WERI-Rb-1 (cell line): ENCODE results near the gene PPM1G.

ENCODE experiments used
- DNase-seq: peaks from one replicate; pipeline ENCODE4 v3.0.0-alpha.2; 2020
- H3K27ac ChIP-seq: fragments of 250-450 bp; sonication (Bioruptor Pico); 2 replicates; pipeline ENCODE4 v1.5.1; 2020; ENCODE audit warnings: mild to moderate bottlenecking, moderate library complexity
- H3K27me3 ChIP-seq: fragments of 250-450 bp; sonication (Bioruptor Pico); 2 replicates; pipeline ENCODE4 v1.5.1; 2021; ENCODE audit warnings: mild to moderate bottlenecking, low read depth, moderate library complexity; ENCODE audit not compliant: insufficient read depth, severe bottlenecking
- H3K36me3 ChIP-seq: fragments of 250-450 bp; sonication (Bioruptor Pico); 2 replicates; pipeline ENCODE4 v1.5.1; 2020; ENCODE audit warnings: mild to moderate bottlenecking, moderate library complexity
- H3K4me3 ChIP-seq: 2 replicates; pipeline ENCODE4 v1.5.1; 2011; ENCODE audit warnings: low read depth, mild to moderate bottlenecking, control low read depth, low read length
- H3K9me3 ChIP-seq: fragments of 250-450 bp; sonication (Bioruptor Pico); 2 replicates; pipeline ENCODE4 v1.5.1; 2021; ENCODE audit warnings: mild to moderate bottlenecking, moderate library complexity; ENCODE audit not compliant: severe bottlenecking
- CTCF ChIP-seq: IDR thresholded peaks from 2 replicates; pipeline ENCODE4 v1.5.1; 2011; ENCODE audit warnings: low read depth, mild to moderate bottlenecking, control low read depth, inconsistent platforms, low read length

Gene PPM1G

DNA sequence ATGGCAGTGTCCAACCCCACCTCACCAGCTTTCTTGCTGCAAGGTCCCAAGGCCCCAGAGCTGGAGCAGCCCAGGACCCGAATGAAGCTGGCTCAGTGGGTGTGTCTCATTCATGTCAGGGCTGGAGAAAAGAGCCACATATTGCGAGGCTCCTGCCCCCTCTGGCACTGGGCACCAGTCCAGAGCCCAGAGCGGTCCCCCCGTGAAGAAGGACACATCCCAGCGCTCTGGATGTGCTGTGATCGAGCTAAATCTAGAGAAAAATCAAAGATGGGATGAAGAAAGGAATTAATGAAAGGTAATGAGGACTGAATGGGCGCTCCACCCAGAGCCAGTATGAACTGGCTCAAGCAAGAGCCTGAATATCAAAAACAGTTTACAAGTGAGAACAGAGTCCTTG is 73.2 kb downstream of the PPM1G start:
- H3K27me3 ChIP-seq, result no peaks in the 10 kb centered on the region
- no peak for TF ChIP-seq CTCF
- no peak overlapping the region for H3K4me3 ChIP-seq
- no peaks in the 10 kb centered on the region for H3K9me3 ChIP-seq
- peaks cover 95% of the 10 kb centered on the region for H3K36me3 ChIP-seq
- DNase-seq, result no peak
- H3K27ac ChIP-seq, result no peak overlapping the region

- H3K9me3 ChIP-seq, result no peaks in the 10 kb centered on the region
- peaks cover 95% of the 10 kb centered on the region for H3K36me3 ChIP-seq
- H3K27ac ChIP-seq, result no peak overlapping the region
- TF ChIP-seq CTCF, result no peak
- no peak overlapping the region for H3K4me3 ChIP-seq
- DNase-seq, result no peak
- H3K27me3 ChIP-seq, result no peaks in the 10 kb centered on the region
Measured at GRCh38 chr2:27335311-27335710, 74.1 kb downstream of the PPM1G start.
